Measurements from ENCODE around the gene KPNB1. TPM values are rescaled to one million over a fixed set of nuclear protein-coding genes. Genes with fewer than 3 reads are reported as not detected.

KPNB1 gene
- total RNA-seq, 2 donors from 2014 or later: 148 to 239 TPM

- no peaks in the 10 kb centered on the region for H3K4me1 ChIP-seq (replicated peaks)
- 60% methylated on average over 5 of the region's 5 CpGs for WGBS
- no peak overlapping the region for H3K4me3 ChIP-seq
- no peak for DNase-seq (ENCODE audit: low spot score)
- H3K27ac ChIP-seq: no peak overlapping the region
- TF ChIP-seq POLR2A (IDR thresholded peaks at IDR 0.05) (no peak), POLR2AphosphoS5 (IDR thresholded peaks at IDR 0.05) (no peak), CTCF (IDR thresholded peaks at IDR 0.05) (no peak)
- H3K27me3 ChIP-seq (replicated peaks; ENCODE audit: insufficient read depth): no peaks in the 10 kb centered on the region
- intact Hi-C loops (cut with DNase I): no loop called here
- no peaks in the 10 kb centered on the region for H3K36me3 ChIP-seq
- no peaks in the 10 kb centered on the region for H3K9me3 ChIP-seq
Observed at GRCh38 chr17:47629826-47630225, 19.9 kb upstream of the KPNB1 start.

GRCh38 chr17:47630614-47631013 lies 19.1 kb upstream of the KPNB1 start:
- no peaks in the 10 kb centered on the region for H3K4me1 ChIP-seq (replicated peaks)
- TF ChIP-seq POLR2A (IDR thresholded peaks at IDR 0.05) (no peak), POLR2AphosphoS5 (IDR thresholded peaks at IDR 0.05) (no peak)
- H3K27ac ChIP-seq: no peak overlapping the region
- H3K27me3 ChIP-seq (replicated peaks; ENCODE audit: insufficient read depth): no peaks in the 10 kb centered on the region
- intact Hi-C loops (cut with DNase I): no loop called here
- DNase-seq (ENCODE audit: low spot score): no peak
- no peaks in the 10 kb centered on the region for H3K9me3 ChIP-seq
- H3K4me3 ChIP-seq: no peak overlapping the region
- H3K36me3 ChIP-seq: no peaks in the 10 kb centered on the region
- 83% methylated on average over 2 of the region's 2 CpGs for WGBS

GRCh38 chr17:47632991-47633390 lies 16.7 kb upstream of the KPNB1 start:
- 92% methylated on average over 3 of the region's 3 CpGs for WGBS
- no peak for TF ChIP-seq CTCF (IDR thresholded peaks at IDR 0.05)
- no peak for TF ChIP-seq POLR2A (IDR thresholded peaks at IDR 0.05)
- TF ChIP-seq POLR2AphosphoS5 (IDR thresholded peaks at IDR 0.05): no peak
- H3K4me1 ChIP-seq (replicated peaks): no peaks in the 10 kb centered on the region
- no peaks in the 10 kb centered on the region for H3K27me3 ChIP-seq (replicated peaks; ENCODE audit: insufficient read depth)
- intact Hi-C loops (cut with DNase I): no loop called here
- DNase-seq (ENCODE audit: low spot score): no peak
- no peak overlapping the region for H3K27ac ChIP-seq
- no peak overlapping the region for H3K4me3 ChIP-seq
- no peaks in the 10 kb centered on the region for H3K9me3 ChIP-seq
- H3K36me3 ChIP-seq: no peaks in the 10 kb centered on the region

GRCh38 chr17:47633996-47634395 lies 15.7 kb upstream of the KPNB1 start:
- no peaks in the 10 kb centered on the region for H3K9me3 ChIP-seq
- intact Hi-C loops (cut with DNase I): no loop called here
- H3K4me3 ChIP-seq: no peak overlapping the region
- H3K27ac ChIP-seq: no peak overlapping the region
- WGBS: 82% methylated on average over 1 of the region's 1 CpG
- H3K27me3 ChIP-seq (replicated peaks; ENCODE audit: insufficient read depth): no peaks in the 10 kb centered on the region
- H3K4me1 ChIP-seq (replicated peaks): no peaks in the 10 kb centered on the region
- H3K36me3 ChIP-seq: no peaks in the 10 kb centered on the region
- no peak for TF ChIP-seq CTCF (IDR thresholded peaks at IDR 0.05)
- TF ChIP-seq POLR2AphosphoS5 (IDR thresholded peaks at IDR 0.05): no peak
- no peak for DNase-seq (ENCODE audit: low spot score)

- no peaks in the 10 kb centered on the region for H3K4me1 ChIP-seq (replicated peaks)
- intact Hi-C loops (cut with DNase I): no loop called here
- H3K4me3 ChIP-seq: no peak overlapping the region
- no peak overlapping the region for H3K27ac ChIP-seq
- no peaks in the 10 kb centered on the region for H3K9me3 ChIP-seq
- DNase-seq (ENCODE audit: low spot score): no peak
- 99% methylated on average over 3 of the region's 3 CpGs for WGBS
- TF ChIP-seq CTCF (IDR thresholded peaks at IDR 0.05) (no peak), POLR2A (IDR thresholded peaks at IDR 0.05) (no peak), POLR2AphosphoS5 (IDR thresholded peaks at IDR 0.05) (no peak)
- no peaks in the 10 kb centered on the region for H3K36me3 ChIP-seq
- H3K27me3 ChIP-seq (replicated peaks; ENCODE audit: insufficient read depth): no peaks in the 10 kb centered on the region
Observed at GRCh38 chr17:47634870-47635269, 14.8 kb upstream of the KPNB1 start.

All from prostate gland (tissue), 2 donors.